CD4-positive, alpha-beta T cell treated with Interleukin-10 for 1 hour (primary cell): ENCODE measurements around the gene MEF2A.

Experiments used
- DNase-seq: peaks from one replicate; pipeline ENCODE4 v3.0.0-alpha.2; 2020

MEF2A gene

DNA sequence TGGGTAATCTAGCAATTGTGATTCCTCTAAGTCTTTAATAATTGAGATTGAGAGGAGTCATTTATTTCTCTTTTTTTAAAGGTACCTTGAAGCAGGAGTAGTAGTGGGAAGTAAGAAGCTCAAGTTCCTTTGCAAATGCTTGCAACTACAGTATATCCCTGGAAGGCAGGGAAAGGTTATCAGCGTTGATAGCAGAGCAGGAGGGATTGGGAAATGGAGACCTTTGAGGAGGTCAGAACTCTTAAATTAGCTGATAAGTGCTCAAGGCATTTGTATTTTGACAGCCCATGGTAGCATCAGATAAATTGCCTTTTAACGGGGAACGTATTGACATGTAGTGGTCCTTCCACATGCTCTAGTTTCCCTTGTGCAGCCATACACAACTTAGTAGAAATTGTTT, 47.7 kb downstream of the MEF2A start:
- DNase-seq: no peak

DNA sequence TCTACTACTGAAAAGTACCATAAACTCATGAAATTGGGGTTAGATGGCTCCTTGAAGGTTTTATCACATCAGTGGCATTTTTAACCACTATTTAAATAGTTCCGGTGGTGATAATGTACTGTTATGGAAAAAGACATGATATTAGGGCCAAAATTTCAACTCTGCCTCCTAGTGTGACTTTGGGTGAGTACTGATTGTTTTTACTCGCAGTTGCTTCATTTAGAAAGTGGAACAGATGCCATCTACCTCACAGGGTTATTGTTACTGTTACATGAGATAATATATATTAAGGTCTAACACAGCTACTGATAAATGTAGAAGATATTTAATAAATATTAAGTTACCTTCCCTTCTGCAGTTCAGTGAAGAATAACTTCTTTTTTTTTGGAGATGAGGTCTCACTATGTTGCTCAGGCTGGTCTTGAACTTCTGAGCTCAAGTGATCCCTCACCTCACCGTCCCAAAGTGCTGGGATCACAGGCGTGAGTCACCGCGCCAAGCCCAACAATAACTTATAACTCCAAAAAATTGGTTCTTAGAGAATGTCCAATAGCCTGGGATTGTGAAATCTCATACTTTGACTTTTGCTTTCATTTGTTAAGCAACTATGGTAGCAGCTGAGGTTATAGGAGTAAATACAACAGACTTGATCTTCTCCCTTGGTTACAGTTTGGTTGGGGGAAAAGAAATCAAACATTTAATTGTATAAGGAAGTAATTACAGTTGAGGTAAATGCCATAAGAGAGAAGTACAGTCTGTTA, 48.3 kb downstream of the MEF2A start:
- no peak for DNase-seq

DNA sequence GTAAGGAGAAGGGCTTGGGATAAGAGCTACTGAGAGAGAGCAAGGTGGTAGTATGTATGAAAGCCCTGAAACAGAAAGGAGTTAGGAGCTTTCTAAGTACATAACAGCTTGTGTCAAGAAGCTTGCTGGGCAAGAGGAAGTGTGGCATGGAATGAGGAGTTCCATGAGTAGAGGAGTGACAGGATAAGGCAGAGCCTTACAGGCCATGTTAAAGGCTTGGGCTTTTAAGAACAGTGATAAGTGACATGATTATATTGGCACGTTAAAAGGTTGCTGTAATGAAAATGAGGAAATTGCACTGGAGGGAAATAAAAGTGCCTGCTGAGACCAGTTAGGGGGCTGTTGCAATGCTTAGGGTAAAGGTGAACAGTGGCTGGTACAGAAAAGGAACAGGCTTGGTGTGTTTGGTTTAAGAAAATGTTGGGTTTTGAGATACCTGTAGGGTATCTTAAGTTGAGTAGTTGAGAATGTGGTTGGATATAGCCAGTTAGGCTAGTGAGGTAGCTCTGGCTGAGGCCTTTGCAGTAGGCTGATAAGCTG, 49.0 kb downstream of the MEF2A start:
- no peak for DNase-seq

DNA sequence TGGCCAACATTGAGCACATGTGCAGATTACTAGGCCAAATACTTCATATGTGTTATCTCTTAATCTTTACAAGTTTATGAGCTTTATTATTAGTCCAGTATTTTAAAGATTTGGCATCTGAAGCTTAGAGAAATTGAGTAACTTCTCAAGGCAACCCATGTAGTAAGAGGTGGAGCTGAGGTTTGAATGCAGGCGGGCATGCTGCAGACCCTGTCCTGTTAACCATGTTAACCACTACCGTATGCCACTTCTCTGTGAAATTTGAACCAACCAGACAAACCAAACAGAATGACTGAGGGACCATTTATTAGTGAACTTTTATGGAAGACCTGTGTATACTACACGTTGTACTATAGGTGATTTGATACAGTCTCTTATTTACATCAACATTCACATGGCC, 49.7 kb downstream of the MEF2A start:
- no peak for DNase-seq

DNA sequence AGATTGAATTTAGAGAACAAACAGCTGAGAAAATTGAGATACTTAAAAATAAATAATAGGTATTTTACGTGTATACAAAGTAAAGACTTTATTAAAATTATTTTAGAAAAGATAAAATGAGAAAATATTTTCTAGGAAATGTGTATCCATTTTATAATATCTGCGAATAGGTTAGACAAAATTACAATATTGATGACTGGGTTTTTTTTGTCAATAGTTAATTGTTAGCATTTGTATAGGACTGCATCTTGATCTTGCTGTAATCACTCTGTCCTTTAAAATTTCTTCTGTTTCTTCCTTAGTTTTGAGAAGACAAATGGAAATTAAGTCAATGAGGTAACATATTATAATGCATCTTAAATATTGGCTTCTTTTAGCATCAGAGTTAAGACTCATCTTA, 50.3 kb downstream of the MEF2A start:
- no peak for DNase-seq

DNA sequence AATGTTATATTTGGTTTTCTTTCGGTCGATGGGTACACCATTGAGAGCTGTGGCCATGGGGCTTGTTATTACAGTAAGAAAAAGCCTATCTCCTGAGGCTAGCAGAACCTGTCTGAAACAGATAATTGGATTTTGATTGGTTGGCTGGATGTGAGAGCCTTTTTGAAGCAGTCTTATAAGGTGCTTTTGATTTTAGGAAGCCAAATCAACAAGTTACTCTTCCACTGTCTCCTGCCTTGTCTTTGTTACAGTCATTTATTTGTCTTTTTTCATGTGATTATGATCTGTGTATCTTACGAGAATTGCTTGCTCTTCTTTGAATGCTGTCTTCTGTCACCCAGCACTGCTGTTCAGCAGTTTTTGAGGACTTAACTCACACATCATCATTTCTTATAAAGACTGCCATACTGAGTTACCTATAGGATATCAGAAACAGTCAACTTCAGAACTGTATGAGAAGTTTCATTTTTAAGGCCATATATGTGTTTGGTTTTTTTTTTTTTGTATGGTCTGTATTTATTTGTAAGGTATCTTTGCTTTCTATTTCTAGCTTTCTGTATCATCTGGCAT, 51.1 kb downstream of the MEF2A start:
- no peak for DNase-seq

DNA sequence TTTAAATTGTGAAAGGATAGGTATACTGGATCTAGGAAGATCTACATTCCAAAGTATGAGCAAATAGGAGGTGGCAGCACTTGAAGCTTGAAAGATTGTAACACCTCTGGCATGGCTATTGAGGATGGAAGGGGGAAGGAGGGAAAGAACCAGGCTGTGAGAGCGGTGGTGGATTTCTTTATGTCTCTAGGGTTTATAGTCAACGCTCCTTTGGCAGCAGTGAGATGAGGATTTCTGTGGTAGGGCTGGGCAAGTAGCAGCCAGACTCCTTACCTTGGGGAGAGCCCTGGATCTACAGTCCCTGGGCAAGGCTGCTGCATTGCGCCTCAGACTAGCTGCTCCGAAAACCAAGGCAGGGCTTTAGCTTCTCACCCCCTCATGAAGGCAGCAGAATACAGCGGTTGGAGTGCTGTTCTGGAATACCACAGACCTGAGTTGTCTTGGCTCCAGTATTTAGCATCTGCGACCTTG, 53.2 kb downstream of the MEF2A start:
- no peak for DNase-seq

DNA sequence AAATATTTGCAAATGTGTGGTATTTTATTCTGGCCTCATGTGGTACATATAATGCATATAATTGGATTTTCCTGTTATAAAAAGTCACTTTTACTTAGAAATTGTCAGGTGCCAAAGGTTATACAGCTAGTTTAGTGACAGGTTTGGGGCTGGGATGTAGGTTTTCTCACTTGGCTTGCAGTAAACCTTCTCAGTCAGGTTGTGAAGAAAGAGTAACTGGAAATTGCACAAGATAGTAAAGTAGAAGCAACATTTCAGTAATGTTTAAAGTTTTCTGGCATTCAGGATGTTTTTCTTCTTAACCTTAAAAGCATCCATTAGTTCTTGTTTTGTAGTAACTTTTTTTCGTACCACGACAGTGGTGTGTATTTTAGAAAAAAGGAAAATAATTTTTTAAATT, 53.9 kb downstream of the MEF2A start:
- no peak for DNase-seq

DNA sequence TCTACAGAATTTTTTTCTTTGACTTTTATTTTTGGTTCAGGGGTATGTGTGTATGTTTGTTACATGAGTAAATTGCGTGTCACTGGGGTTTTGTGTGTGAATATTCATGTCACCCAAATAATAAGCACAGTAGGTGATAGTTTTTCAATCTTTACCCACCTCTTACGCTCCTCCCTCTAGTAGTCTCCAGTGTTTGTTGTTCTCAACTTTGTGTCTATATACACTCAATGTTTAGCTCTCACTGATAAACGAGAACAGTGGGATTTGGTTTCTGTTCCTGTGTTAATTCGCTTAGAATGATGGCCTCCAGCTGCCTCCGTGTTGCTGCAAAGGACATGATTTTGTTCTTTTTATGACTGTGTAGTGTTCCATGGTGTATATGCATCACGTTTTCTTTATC, 54.4 kb downstream of the MEF2A start:
- no peak for DNase-seq

DNA sequence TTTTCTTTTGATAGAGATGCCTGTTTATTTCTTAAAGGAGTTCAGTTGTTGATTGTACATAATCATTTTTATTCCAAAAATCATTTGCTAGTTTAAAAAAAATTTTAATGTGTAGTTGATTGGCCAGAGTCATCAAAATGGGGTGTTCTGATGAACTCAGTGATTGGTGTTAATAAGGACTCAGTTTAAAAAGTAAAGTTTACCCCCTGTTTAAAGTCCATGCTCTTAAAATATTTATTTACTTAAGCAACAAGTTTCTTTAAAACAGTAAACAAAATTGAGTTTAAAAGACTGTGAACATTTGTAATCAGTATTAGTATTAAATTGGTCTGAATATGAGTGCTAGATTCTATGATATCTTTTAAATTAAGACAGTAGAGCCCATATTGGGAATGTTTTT, 56.0 kb downstream of the MEF2A start:
- DNase-seq: no peak

DNA sequence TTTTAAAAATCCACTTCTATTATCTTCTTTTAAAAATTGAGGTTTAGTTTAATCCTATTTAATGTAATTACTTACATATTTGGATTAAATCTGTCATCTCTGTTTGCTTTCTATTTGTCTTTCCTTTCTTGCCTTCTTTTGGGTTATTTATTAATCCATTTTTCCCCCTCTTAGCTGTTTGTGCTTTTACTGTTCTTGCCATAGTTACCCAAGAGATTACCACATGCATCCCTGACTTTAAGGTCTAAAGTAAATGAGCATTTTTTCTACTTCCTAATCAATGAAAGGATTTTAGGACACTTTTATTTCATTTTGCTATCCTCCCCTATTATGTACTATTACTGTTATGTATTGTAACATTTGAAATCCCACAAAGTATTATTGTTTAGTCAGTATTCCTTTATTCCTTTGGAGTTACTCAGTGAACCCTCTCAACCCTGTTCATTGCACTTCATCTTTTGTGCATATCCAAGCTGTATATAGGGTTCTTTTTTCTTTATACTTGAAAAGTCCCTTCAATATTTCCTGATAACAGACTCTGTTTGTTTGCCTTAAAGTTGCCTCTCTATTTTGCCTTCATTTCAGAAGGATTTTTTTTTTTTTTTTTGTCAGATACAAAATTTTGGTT, 62.7 kb downstream of the MEF2A start:
- DNase-seq: no peak

DNA sequence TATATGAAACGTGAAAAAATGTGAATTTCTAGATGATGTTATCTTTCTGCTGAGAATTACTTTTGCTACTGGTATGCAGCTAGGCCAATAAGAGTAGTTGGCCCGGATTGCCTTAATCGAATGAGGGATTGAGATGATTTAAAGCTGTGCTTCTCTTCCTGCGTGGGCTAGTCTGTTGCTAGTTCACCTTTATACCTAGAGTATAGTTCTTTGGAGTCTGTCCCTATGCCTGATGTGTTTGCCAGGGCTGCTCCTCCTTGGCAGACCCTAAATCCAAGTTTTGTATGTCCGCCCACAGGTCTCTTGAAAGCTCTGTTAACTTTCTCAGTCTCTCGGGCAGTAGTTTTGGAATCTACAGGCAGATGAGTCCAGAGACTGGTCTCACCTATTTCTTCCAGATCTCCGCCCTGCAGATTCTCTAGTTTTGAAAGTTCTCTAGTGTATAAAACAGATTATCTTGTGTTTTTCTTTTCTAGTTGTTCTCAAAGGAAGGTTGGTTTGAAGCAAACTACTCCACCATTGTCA, 64.9 kb downstream of the MEF2A start:
- no peak for DNase-seq

DNA sequence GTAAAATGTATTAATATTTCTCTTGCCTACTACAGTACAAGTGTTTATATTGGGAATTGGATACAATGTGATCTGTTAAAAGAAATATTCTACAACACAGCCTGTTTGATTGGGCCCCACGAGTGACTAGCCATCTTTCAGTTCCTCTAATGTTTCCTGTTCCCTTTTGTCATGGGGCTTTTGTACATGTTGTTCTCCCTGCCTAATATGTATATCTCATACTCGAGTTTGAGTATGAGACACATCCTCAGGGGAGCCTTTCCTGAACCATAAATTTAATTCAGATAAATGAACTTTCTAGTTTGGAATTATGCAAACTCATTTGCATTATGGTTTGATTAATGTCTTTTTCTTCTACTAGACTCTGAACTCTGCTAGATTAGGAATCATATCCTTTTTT, 65.5 kb downstream of the MEF2A start:
- DNase-seq: peak; percentile 15

DNA sequence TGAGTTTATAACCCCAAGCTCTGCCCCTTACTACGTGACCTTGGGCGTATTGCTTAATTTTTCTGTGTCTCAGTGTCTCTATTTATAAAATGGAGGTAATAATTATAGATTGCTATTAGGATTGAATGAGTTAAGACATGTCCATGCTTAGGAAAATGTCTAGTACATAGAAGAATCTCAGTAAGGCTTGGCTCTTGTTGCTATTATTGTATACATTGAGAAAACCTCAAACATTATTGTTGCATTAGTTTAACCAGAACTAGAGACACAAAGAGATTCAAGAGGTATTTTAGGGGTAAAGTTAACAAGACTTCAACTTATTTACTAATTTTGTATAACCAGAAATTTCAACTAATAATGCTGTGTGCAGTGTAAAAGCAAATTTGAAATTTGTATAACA, 66.7 kb downstream of the MEF2A start:
- no peak for DNase-seq

DNA sequence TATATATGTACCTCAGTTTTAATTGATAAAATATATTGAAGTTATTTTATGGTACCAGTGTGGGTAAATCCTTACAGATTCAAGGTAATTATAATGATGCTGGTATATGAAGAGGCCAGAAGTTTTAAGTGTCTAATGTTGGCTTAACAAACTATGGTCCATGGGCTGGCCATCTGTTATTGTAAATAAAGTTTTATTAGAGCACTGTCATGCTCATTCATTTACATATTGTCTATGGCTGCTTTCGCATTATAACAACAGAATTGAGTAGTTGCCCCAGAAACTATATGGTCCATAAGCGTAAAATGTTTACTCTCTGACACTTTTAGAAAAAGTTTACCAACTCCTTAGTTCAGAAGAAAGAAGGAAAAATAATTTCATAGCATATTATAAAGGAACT, 67.9 kb downstream of the MEF2A start:
- no peak for DNase-seq

DNA sequence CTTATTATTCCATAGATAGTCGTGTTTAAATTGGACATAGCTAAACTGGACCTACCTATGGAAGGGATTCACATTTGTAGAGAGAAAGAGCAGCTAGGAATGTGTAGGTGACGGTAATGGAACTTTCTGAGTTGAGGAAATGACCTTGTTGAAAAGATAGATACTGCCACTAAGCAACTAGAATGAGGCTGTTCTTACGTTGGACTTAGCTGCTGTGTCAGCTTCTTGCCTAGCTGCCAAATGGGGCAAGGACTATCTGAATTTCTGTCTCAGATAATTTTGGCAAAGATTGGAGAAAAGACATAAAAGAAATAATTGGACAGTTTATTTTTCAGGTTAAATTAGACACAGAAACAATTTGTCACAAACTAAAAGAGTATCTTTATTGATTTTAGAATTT, 68.8 kb downstream of the MEF2A start:
- no peak for DNase-seq

DNA sequence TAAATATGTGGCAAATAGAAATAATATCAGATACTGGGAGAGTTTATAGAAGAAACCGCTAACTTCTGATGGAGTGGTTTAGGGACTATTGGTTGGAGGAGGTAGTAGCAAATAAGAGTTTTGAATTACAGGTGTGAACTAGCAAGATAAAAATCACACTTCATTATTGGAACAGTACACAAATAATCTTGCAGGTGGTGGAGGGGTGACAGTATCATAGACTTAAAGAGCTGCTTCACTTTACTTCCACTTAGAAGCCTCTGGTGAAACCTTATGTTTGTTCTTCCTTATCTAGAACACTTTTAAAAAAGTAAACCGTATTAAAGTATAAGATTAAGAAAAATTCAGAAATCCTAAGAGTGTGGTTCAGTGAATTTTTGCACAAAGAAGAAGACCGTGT, 69.4 kb downstream of the MEF2A start:
- no peak for DNase-seq

DNA sequence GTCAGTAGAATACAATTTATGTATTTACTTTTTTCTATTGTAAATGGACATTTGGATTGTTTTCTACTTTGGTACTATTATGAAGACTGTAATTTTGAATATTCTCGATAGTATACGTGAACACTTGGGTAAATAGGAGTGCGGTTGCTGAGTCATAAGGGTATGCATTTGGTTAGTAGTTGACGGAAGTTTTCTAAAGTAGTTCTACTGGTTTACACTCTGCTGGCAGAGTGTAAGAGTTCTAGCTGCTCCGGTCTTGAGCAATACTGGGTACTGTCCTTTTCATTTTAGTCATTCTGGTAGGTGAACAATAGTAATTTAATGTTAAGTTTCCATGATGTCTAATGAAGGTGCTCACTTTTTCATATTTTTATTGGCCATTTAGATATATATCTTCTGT, 70.0 kb downstream of the MEF2A start:
- DNase-seq: no peak

DNA sequence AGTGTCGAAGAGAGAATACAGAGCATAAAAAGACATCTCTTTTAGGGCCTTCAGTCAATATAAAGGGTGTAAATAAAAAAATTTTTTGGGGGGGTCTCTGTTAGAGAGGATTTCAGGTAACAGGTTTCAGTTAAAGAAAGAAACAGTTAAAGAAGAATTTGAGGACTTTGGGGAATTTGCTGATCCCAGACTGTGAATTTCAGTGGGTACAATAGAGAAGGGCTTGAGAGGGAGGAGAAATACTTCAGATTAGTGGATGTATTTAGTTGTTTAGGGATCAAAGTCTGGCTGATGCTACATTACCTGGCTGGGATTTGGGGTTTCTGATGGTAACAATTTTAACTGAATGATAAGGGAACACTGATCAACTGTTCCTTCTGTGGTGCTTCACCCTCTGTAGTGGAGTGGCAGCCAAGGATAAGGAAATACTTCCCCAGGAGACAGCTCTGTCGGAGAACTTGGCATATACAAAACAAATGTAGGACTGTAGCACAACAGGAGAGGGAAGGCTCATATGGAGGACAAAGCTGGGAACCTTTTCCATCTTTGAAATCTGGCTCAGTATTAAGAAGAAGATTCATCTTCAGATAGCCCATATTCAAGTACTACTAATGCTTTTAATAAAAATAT, 79.2 kb downstream of the MEF2A start:
- DNase-seq: no peak

DNA sequence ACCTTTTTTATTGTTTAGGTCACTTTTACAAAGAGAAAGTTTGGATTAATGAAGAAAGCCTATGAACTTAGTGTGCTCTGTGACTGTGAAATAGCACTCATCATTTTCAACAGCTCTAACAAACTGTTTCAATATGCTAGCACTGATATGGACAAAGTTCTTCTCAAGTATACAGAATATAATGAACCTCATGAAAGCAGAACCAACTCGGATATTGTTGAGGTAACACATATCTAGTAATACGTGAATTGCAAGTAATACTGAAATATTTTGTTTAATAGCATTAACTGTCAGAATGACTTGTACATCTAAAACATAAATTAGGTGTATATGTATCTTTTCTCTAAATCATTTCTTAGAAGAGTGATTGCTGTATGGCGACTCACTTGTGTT, 79.8 kb downstream of the MEF2A start:
- DNase-seq: no peak

DNA sequence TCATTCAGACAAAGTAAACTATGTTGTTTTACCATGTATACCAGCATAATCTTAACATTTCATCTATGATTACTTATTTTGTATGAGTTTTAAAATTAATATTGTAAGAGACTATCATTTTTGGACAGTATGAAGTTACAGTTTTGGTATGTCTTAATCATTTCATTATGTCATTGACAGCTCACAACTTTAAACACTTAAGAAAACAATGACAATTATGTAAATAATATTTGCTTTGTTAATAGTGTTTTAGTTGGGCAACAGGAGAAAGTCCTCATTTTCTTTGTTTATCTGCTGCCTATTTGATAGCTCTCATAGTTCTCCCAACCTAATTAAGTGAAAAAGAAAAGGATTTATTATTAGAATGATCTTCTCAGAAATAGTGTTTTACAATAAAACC, 80.2 kb downstream of the MEF2A start:
- DNase-seq: no peak

DNA sequence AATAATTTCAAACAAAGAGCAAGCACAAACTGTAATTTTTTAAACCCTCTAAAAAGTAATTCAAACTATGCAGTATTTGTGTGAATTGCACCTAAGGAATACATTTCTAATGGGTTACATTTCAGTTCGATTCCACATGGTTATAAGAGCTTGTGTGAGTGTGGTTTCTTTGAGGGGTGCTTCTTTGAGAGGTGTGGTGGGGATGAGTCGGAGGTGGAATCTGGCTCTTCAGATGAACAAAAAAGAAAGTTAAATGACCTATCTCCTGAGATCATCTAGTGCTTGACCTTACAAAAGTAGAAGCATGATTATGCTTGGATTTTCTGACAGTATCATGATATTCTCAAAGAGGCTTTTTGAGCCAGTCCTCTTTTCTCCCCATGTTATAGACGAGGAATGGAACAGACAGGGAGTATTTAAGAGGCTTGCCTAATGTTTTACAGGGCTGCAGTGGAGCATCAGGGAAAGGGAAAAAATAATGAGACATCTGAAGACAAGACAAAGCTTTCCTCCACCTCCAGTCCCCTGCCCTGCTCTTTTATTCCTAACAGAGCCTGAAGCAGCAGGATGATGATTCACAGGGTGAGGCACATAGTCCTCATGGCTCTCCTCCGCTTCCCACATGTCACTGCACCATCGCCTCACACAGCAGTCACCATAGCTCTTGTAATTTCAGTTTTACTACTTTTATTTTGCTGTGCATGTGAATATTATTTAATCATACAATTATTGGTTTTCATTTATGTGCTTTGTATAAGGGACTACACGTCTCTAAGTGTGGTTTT, 85.4 kb downstream of the MEF2A start:
- DNase-seq: no peak

DNA sequence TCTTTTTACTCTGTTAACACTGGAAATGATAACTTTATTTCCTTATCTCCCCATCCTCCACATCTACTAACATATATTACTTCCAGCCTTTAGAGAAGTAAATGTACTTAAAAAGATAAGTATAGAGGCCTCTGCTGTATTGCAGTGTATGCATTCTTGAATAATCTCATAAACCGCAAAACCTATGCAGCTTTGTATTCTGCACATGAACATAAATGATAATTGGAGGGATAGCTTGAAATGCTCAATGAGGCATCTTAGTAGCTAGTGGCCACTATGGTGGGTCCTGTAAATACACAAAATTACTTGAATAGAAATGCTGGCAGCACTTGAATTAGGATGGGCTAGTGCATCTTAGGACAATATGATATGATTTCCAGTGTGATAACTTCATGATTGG, 90.4 kb downstream of the MEF2A start:
- no peak for DNase-seq
